Tibial nerve (tissue), 4 donors: ENCODE data around the gene KRT84. TPM values are rescaled to one million over a fixed set of nuclear protein-coding genes. Genes with fewer than 3 reads are reported as not detected.

Experiments used
- DNase-seq, 2 donors: peaks; one replicate each; pipeline ENCODE4 v3.0.0-alpha.2; 2019; ENCODE audit warnings: low spot score in 2 of 2
- H3K27ac ChIP-seq, 4 donors: fragments of 200-600 bp; sonication (generic) in 3 of 4; one replicate each; pipeline ENCODE4 v1.5.1; 2017 to 2019; ENCODE audit warnings: mild to moderate bottlenecking in 1 of 4
- H3K27me3 ChIP-seq, 2 donors: fragments of 200-600 bp; sonication (generic) in 1 of 2; one replicate each; pipeline versions ENCODE4 v1.5.1 to v1.6.0; 2017 to 2019
- H3K36me3 ChIP-seq, 3 donors: fragments of 200-600 bp; sonication (generic); one replicate each; pipeline ENCODE4 v1.5.1; 2018 to 2019
- H3K4me1 ChIP-seq, 4 donors: fragments of 200-600 bp; sonication (generic) in 3 of 4; one replicate each; pipeline ENCODE4 v1.5.1; 2017 to 2019
- H3K4me3 ChIP-seq, 4 donors: fragments of 200-600 bp; sonication (generic) in 3 of 4; one replicate each; pipeline ENCODE4 v1.5.1; 2017 to 2019; ENCODE audit warnings: mild to moderate bottlenecking in 1 of 4, moderate library complexity in 1 of 4
- H3K9me3 ChIP-seq, 4 donors: fragments of 200-600 bp; sonication (generic) in 3 of 4; one replicate each; pipeline ENCODE4 v1.5.1; 2017 to 2019
- EP300 ChIP-seq, 2 donors: sonication (generic); formaldehyde crosslinking; IDR thresholded peaks; one replicate each; pipeline ENCODE4 v1.6.1; 2017; ENCODE audit warnings: antibody characterized with exemption in 2 of 2, mild to moderate bottlenecking in 1 of 2
- POLR2A ChIP-seq, 2 donors: fragments of 450-650 bp; IDR thresholded peaks; one replicate each; pipeline ENCODE4 v1.6.1; 2017; ENCODE audit warnings: antibody characterized with exemption in 2 of 2, mild to moderate bottlenecking in 2 of 2, moderate library complexity in 2 of 2
- WGBS, 2 donors: methylation state at CpG; one replicate each; pipeline ENCODE4 v1.1.5; 2018; 5-methylcytosine and 5-hydroxymethylcytosine counted together
- total RNA-seq, 4 donors: library from RNA; depleted of rRNA; stranded (reverse); fragments of >200 nt; gene quantifications; one replicate each; pipeline ENCODE4 v1.1.0, GENCODE V29; 2016
- TF ChIP-seq, protein P1 (sequence below), 5 experiments: fragments of 200-600 bp in 3 of 5; fragments of 450-650 bp in 2 of 5; sonication (generic) in 3 of 5; IDR thresholded peaks; one replicate each; pipeline ENCODE4 v1.5.1; 2016 to 2019; ENCODE audit warnings: antibody characterized with exemption in 5 of 5, mild to moderate bottlenecking in 3 of 5, moderate library complexity in 2 of 5

The KRT84 gene
- total RNA-seq, 4 donors from 2014 or later: not detected

DNA sequence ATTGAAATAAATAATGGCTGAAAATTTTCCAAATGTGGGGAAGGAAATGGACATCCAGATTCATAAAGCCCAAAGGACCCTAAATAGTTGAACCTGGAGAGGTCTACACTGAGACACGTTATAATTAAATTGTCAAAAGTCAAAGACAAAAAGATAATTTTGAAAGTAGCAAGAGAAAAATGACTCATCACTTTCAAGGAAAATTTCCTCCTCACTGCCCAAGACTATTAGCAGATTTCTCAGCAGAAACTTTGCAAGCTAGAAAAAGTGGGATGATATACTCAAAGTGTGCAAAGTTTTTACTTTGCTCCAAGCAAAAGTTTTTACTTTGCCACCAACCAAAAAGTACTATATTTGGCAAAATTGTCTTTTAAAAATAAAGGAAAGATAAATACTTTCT lies 48.4 kb downstream of the KRT84 start:
- Histone ChIP-seq H3K4me3 (no peak overlapping the region), H3K4me1 (no peaks in the 10 kb centered on the region), H3K27me3 (peaks cover 0 to 3% of the 10 kb centered on the region in 2 donors), H3K27ac (no peak overlapping the region), H3K9me3 (peaks cover 0 to 24% (median 7%) of the 10 kb centered on the region in 4 donors), H3K36me3 (no peaks in the 10 kb centered on the region)
- TF ChIP-seq POLR2A (IDR thresholded peaks at IDR 0.05): no peak
- TF ChIP-seq, protein P1, sequence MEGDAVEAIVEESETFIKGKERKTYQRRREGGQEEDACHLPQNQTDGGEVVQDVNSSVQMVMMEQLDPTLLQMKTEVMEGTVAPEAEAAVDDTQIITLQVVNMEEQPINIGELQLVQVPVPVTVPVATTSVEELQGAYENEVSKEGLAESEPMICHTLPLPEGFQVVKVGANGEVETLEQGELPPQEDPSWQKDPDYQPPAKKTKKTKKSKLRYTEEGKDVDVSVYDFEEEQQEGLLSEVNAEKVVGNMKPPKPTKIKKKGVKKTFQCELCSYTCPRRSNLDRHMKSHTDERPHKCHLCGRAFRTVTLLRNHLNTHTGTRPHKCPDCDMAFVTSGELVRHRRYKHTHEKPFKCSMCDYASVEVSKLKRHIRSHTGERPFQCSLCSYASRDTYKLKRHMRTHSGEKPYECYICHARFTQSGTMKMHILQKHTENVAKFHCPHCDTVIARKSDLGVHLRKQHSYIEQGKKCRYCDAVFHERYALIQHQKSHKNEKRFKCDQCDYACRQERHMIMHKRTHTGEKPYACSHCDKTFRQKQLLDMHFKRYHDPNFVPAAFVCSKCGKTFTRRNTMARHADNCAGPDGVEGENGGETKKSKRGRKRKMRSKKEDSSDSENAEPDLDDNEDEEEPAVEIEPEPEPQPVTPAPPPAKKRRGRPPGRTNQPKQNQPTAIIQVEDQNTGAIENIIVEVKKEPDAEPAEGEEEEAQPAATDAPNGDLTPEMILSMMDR (IDR thresholded peaks at IDR 0.05): no peak
- TF ChIP-seq EP300 (IDR thresholded peaks at IDR 0.05): no peak
- WGBS, 2 donors: 56 to 57% methylated on average over 1 of the region's 1 CpG
- no peak for DNase-seq

DNA sequence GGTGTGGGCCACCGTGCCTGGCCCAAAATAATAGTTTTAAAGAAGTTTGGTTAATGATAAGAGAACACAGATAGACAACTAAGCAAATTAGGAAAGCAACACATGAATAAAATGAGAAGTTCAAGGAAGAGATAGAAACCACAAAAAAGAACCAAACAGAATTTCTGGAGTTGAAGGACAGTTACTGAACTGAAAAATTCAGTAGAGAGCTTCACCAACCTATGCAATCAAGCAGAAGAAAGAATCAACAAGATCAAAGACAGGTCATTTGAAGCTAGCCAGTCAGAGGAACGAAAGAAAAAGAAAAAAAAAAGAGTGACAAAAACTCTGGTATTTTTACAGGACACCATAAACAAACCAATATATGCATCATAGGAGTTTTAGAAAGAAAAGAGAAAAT lies 48.8 kb downstream of the KRT84 start:
- no peak for DNase-seq
- Histone ChIP-seq H3K36me3 (no peaks in the 10 kb centered on the region), H3K9me3 (peaks cover 0 to 24% (median 7%) of the 10 kb centered on the region in 4 donors), H3K4me1 (no peaks in the 10 kb centered on the region), H3K4me3 (no peak overlapping the region), H3K27me3 (peaks cover 0 to 3% of the 10 kb centered on the region in 2 donors), H3K27ac (no peak overlapping the region)
- 63 to 84% methylated on average over 2 of the region's 2 CpGs for WGBS, 2 donors
- TF ChIP-seq EP300 (IDR thresholded peaks at IDR 0.05) (no peak), POLR2A (IDR thresholded peaks at IDR 0.05) (no peak)
- TF ChIP-seq, protein P1 (IDR thresholded peaks at IDR 0.05): no peak

DNA sequence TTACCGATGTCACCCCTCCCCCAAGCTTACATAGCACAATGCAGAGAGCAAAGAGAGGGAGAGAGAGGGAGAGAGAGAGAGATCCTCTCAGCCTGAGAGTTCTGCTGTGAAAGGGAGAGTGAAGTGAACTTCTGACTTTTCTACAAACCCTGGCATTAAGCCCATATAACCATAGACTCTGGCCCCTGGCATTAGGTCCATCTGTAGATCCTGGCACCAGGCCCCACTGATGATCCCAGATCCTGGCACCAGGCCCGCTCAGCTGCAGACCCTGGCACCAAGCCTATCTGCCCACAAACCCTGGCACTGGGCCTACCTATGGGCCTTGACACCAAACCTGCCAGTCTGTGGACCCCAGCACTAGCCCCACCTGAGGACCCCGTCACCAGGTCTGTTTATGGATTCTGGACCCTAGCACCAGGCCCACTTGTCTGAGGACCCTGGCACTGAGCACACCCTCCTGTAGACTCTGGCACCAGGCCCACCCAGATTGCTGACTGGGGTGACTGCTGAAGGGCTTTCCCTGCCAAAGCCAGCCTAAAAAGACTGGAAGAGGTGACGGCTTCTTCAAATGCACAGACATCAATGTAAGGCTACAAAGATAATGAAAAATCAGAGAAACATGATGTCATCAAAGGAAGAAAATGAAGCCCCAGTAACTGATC lies 49.7 kb downstream of the KRT84 start:
- Histone ChIP-seq H3K27ac (no peak overlapping the region), H3K27me3 (no peaks in the 10 kb centered on the region), H3K4me1 (no peaks in the 10 kb centered on the region), H3K36me3 (no peaks in the 10 kb centered on the region), H3K9me3 (peaks cover 0 to 24% (median 7%) of the 10 kb centered on the region in 4 donors), H3K4me3 (no peak overlapping the region)
- TF ChIP-seq EP300 (IDR thresholded peaks at IDR 0.05): no peak
- TF ChIP-seq POLR2A (IDR thresholded peaks at IDR 0.05): no peak
- TF ChIP-seq, protein P1 (IDR thresholded peaks at IDR 0.05): no peak
- DNase-seq: no peak
- 83 to 85% methylated on average over 4 of the region's 4 CpGs for WGBS, 2 donors

DNA sequence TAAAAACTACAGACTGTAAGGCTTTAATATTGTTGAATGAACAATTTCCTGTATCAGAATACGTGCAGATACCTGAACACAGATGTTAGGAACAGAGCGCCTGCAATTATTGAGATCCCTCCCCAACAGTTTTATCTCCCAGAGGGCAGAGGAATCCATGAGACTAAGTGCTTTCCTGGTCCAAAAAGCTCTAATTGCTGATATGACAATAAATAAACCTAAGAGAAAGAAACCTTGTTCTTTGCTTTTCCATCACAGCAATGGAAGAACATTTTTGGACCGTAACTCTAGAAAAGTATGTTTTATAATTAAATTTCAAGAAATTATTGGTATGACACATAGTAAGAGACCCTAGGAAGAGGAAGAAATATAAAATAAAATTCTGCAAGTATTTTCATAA lies 51.3 kb downstream of the KRT84 start:
- no peak overlapping the region for H3K4me3 ChIP-seq
- TF ChIP-seq, protein P1 (IDR thresholded peaks at IDR 0.05): no peak
- no peak for TF ChIP-seq POLR2A (IDR thresholded peaks at IDR 0.05)
- no peak for TF ChIP-seq EP300 (IDR thresholded peaks at IDR 0.05)
- no peaks in the 10 kb centered on the region for H3K36me3 ChIP-seq
- no peaks in the 10 kb centered on the region for H3K27me3 ChIP-seq
- no peaks in the 10 kb centered on the region for H3K4me1 ChIP-seq
- 89 to 93% methylated on average over 3 of the region's 3 CpGs for WGBS, 2 donors
- peaks cover 0 to 24% (median 7%) of the 10 kb centered on the region in 4 donors for H3K9me3 ChIP-seq
- H3K27ac ChIP-seq: no peak overlapping the region
- DNase-seq: no peak

DNA sequence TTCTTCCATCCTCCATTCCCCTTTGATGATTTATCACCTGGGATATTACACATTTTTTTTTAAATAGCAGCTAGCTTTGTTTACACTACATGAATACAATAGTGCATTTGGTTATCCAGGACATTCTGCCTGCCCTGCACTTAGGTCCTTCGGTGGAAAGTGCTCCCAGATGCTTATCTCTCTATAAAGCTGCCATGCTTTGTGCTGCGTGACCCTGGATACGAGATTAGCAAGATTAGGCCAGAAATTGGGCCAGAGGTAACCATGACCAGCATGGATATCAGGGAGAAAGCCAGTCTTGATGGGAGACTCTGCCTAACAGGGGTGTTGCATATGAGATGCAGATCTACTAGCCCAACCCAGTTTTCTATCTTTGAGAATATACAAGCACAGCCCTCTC lies 52.1 kb downstream of the KRT84 start:
- TF ChIP-seq POLR2A (IDR thresholded peaks at IDR 0.05) (no peak), EP300 (IDR thresholded peaks at IDR 0.05) (no peak)
- TF ChIP-seq, protein P1 (IDR thresholded peaks at IDR 0.05): no peak
- Histone ChIP-seq H3K4me1 (no peaks in the 10 kb centered on the region), H3K36me3 (no peaks in the 10 kb centered on the region), H3K4me3 (no peak overlapping the region), H3K27ac (no peak overlapping the region), H3K27me3 (no peaks in the 10 kb centered on the region), H3K9me3 (peaks cover 0 to 24% (median 7%) of the 10 kb centered on the region in 4 donors)
- no peak for DNase-seq
- WGBS, 2 donors: 60 to 68% methylated on average over 3 of the region's 3 CpGs
